ENCODE measurements around the gene CTSC. TPM values are rescaled to one million over a fixed set of nuclear protein-coding genes. Genes with fewer than 3 reads are reported as not detected.

CTSC gene
- 63.6 TPM for polyA plus RNA-seq (2013, experiment 1 of 2)
- polyA plus RNA-seq (2013, experiment 2 of 2), result 61.4 TPM

DNA sequence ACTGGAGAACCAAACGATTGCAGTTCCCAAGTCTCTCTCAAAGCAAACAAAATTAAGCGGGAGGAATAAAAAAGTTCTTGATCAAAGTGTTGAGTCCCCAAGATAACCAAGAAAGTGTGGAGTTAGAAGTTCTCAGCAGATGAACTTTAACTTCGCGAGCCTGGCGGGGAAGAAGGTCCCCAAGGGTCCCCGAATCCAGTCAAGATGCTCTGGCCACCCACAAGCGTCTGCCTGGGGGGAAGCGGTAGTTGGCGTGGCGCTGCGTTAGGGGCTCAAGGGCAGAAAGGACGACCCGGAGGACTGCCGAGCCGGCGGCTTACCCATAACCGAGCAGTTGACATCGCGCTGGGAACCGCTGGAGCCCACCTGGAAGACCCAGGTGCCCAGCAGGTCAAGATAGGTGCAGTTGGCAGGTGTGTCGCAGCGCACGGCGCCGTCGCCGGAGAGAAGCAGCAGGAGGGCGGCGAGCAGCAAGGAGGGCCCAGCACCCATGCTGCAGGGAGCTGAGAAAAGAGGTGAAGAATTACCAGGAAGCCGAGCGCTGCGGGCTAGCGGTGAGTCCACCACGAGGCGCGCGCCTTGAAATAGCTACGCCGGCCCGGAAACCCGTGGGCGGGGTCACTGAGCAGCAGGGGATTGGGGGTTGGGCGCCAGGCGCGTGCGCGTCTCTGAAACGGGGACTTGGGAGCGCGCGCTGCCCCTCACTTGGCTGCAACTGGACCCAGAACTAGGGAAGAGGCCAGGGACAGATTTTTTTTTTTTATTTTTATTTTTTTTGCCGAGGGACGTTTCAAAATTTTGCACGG, at the start of gene CTSC:
Gene CTSC, minus strand, starts transcription at position 556 of the 806 bp plus-strand sequence. Its CDS starts 64 bp downstream, at position 492.
- H3K9ac ChIP-seq (ENCODE audit: low read depth, low read length, poor library complexity), result peak within 1 kb of the TSS; percentile 93
- H3K4ac ChIP-seq (ENCODE audit: low read length), result peak within 1 kb of the TSS; percentile 86
- no peaks in the 10 kb centered on the region for H3K9me3 ChIP-seq (replicated peaks in 1 of 2; ENCODE audit: control insufficient read depth in 2 of 2, insufficient read depth in 1 of 2, low read depth in 1 of 2, low read length in 2 of 2)
- peaks cover 0 to 28% of the 10 kb centered on the region in 2 donors for H3K36me3 ChIP-seq (replicated peaks in 1 of 2; ENCODE audit: control insufficient read depth in 2 of 2, insufficient read depth in 2 of 2, low read length in 2 of 2)
- H4K91ac ChIP-seq (ENCODE audit: low read depth, low read length, poor library complexity), result no peak within 1 kb of the TSS
- peaks cover 2 to 3% of the 10 kb centered on the region in 2 donors for H3K4me1 ChIP-seq (ENCODE audit: control insufficient read depth in 2 of 2, insufficient read depth in 1 of 2, low read depth in 1 of 2, low read length in 2 of 2)
- peak within 1 kb of the TSS; percentile 95 for H2AFZ ChIP-seq (ENCODE audit: low read length)
- peak within 1 kb of the TSS; percentile 92 for H2BK120ac ChIP-seq (ENCODE audit: low read depth, low read length)
- H3K27me3 ChIP-seq (ENCODE audit: control insufficient read depth in 3 of 3, insufficient read depth in 3 of 3, low read depth in 1 of 3, low read length in 3 of 3), result no peaks in the 10 kb centered on the region
- no peak within 1 kb of the TSS for H4K8ac ChIP-seq (ENCODE audit: low read depth, low read length)
- H2BK5ac ChIP-seq (ENCODE audit: low read length), result peak within 1 kb of the TSS; percentile 62
- peak within 1 kb of the TSS; percentile 55 for H3K27ac ChIP-seq (replicated peaks; ENCODE audit: low read length)
- H3K79me1 ChIP-seq (ENCODE audit: low read depth, low read length), result no peaks in the 10 kb centered on the region
- peak within 1 kb of the TSS; percentile 75 for H2BK12ac ChIP-seq (ENCODE audit: low read length)
- H3K23ac ChIP-seq (ENCODE audit: low read depth, low read length, poor library complexity), result peak within 1 kb of the TSS; percentile 97
- peak within 1 kb of the TSS; percentile 96 for H3K14ac ChIP-seq (ENCODE audit: low read length)
- H2BK15ac ChIP-seq (ENCODE audit: low read length), result peak within 1 kb of the TSS; percentile 91
- DNase-seq (ENCODE audit: low spot score), result peak; percentile 78
- peak within 1 kb of the TSS; percentile 62 to 95 for H3K4me3 ChIP-seq (ENCODE audit: low read length in 2 of 2)
- WGBS, 2 donors (ENCODE audit: extremely low coverage in 2 of 2, insufficient read length in 2 of 2, insufficient replicate concordance in 1 of 2), result no CpG with 5 or more reads among the region's 54 CpGs
- peak within 1 kb of the TSS; percentile 97 for H3K18ac ChIP-seq (ENCODE audit: low read length)
- H2AK5ac ChIP-seq (ENCODE audit: low read depth, low read length), result no peak within 1 kb of the TSS
- peak within 1 kb of the TSS; percentile 84 for H3K4me2 ChIP-seq (ENCODE audit: insufficient read depth, low read length, poor library complexity, severe bottlenecking)

DNA sequence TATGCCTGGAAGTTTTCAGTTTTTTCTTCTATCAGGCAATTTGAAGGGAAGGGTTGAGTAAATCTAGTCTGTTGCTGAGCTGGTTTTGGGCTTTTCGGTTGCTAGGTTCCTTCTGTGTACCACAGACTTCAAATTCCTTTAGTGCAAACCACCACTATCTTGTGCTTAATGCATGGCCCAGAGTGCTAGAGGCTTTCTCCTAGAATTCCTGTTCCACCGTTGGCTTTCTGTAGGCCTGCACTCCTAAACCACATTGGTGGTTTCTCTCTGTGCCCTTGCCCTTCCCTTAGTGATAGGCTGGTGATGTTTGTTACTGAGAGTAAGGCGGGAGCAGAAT, 47.1 kb upstream of the CTSC start:
- Histone ChIP-seq H2AFZ (ENCODE audit: low read length) (no peak overlapping the region), H3K4ac (ENCODE audit: low read length) (no peak overlapping the region), H3K23ac (ENCODE audit: low read depth, low read length, poor library complexity) (no peak overlapping the region), H3K4me1 (ENCODE audit: control insufficient read depth in 2 of 2, insufficient read depth in 1 of 2, low read depth in 1 of 2, low read length in 2 of 2) (peaks cover 0 to 3% of the 10 kb centered on the region in 2 donors), H4K8ac (ENCODE audit: low read depth, low read length) (no peak overlapping the region), H3K27me3 (ENCODE audit: control insufficient read depth in 3 of 3, insufficient read depth in 3 of 3, low read depth in 1 of 3, low read length in 3 of 3) (no peaks in the 10 kb centered on the region), H2AK5ac (ENCODE audit: low read depth, low read length) (no peak overlapping the region), H3K36me3 (replicated peaks in 1 of 2; ENCODE audit: control insufficient read depth in 2 of 2, insufficient read depth in 2 of 2, low read length in 2 of 2) (no peaks in the 10 kb centered on the region), H2BK120ac (ENCODE audit: low read depth, low read length) (no peak overlapping the region), H3K14ac (ENCODE audit: low read length) (no peak overlapping the region), H2BK15ac (ENCODE audit: low read length) (no peak overlapping the region), H3K9me3 (replicated peaks in 1 of 2; ENCODE audit: control insufficient read depth in 2 of 2, insufficient read depth in 1 of 2, low read depth in 1 of 2, low read length in 2 of 2) (no peaks in the 10 kb centered on the region), H4K91ac (ENCODE audit: low read depth, low read length, poor library complexity) (no peak overlapping the region), H3K18ac (ENCODE audit: low read length) (no peak overlapping the region), H3K4me2 (ENCODE audit: insufficient read depth, low read length, poor library complexity, severe bottlenecking) (no peak overlapping the region), H3K27ac (replicated peaks; ENCODE audit: low read length) (no peak overlapping the region), H3K79me1 (ENCODE audit: low read depth, low read length) (no peaks in the 10 kb centered on the region), H2BK5ac (ENCODE audit: low read length) (no peak overlapping the region), H2BK12ac (ENCODE audit: low read length) (no peak overlapping the region), H3K9ac (ENCODE audit: low read depth, low read length, poor library complexity) (no peak overlapping the region), H3K4me3 (ENCODE audit: low read length in 2 of 2) (no peak overlapping the region)
- no peak for DNase-seq (ENCODE audit: low spot score)
- no CpG with 5 or more reads among the region's 3 CpGs for WGBS, 2 donors (ENCODE audit: extremely low coverage in 2 of 2, insufficient read length in 2 of 2, insufficient replicate concordance in 1 of 2)

DNA sequence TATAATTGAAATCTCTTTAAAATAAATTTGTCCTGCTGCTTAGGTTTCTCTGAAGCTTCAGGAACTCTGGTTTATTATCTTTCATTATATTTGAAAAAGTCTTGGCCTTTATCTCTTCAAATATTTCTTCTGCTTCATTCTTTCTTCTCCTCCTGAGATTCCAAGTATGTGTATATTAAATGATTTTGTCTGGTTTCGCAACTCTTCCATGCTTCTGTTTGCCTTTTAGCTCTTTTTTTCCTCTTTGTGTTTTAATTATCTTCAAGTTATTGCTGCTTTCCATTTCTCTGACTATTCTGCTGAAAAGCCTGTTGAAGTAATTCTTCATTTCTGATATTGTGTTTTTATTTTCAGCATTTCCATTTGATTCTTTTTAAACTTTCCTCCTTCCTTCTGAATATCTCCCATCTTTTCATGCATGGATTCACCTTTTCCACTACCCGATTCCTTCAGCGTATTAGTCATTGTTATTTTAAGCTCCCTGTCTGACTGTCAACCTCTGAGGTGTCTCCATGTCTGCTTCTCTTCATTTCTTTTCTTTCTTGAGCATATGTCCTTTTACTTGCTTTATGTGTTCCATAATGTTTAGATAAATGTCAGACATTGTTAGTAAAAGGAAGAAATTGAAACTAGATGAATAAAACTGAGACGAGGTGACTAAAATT, 46.6 kb upstream of the CTSC start:
- no peak overlapping the region for H2BK15ac ChIP-seq (ENCODE audit: low read length)
- no peak overlapping the region for H2BK12ac ChIP-seq (ENCODE audit: low read length)
- no peak overlapping the region for H3K4me2 ChIP-seq (ENCODE audit: insufficient read depth, low read length, poor library complexity, severe bottlenecking)
- H3K9me3 ChIP-seq (replicated peaks in 1 of 2; ENCODE audit: control insufficient read depth in 2 of 2, insufficient read depth in 1 of 2, low read depth in 1 of 2, low read length in 2 of 2), result no peaks in the 10 kb centered on the region
- no peak overlapping the region for H3K9ac ChIP-seq (ENCODE audit: low read depth, low read length, poor library complexity)
- H4K8ac ChIP-seq (ENCODE audit: low read depth, low read length), result no peak overlapping the region
- H3K36me3 ChIP-seq (replicated peaks in 1 of 2; ENCODE audit: control insufficient read depth in 2 of 2, insufficient read depth in 2 of 2, low read length in 2 of 2), result no peaks in the 10 kb centered on the region
- H2BK120ac ChIP-seq (ENCODE audit: low read depth, low read length), result no peak overlapping the region
- H3K18ac ChIP-seq (ENCODE audit: low read length), result no peak overlapping the region
- no peak overlapping the region for H3K27ac ChIP-seq (replicated peaks; ENCODE audit: low read length)
- no peak overlapping the region for H3K23ac ChIP-seq (ENCODE audit: low read depth, low read length, poor library complexity)
- H3K4ac ChIP-seq (ENCODE audit: low read length), result no peak overlapping the region
- no peak overlapping the region for H3K4me3 ChIP-seq (ENCODE audit: low read length in 2 of 2)
- H2AK5ac ChIP-seq (ENCODE audit: low read depth, low read length), result no peak overlapping the region
- no peak overlapping the region for H4K91ac ChIP-seq (ENCODE audit: low read depth, low read length, poor library complexity)
- no CpG with 5 or more reads among the region's 4 CpGs for WGBS, 2 donors (ENCODE audit: extremely low coverage in 2 of 2, insufficient read length in 2 of 2, insufficient replicate concordance in 1 of 2)
- no peaks in the 10 kb centered on the region for H3K79me1 ChIP-seq (ENCODE audit: low read depth, low read length)
- H3K27me3 ChIP-seq (ENCODE audit: control insufficient read depth in 3 of 3, insufficient read depth in 3 of 3, low read depth in 1 of 3, low read length in 3 of 3), result no peaks in the 10 kb centered on the region
- H3K14ac ChIP-seq (ENCODE audit: low read length), result no peak overlapping the region
- no peak overlapping the region for H2AFZ ChIP-seq (ENCODE audit: low read length)
- no peak for DNase-seq (ENCODE audit: low spot score)
- peaks cover 0 to 3% of the 10 kb centered on the region in 2 donors for H3K4me1 ChIP-seq (ENCODE audit: control insufficient read depth in 2 of 2, insufficient read depth in 1 of 2, low read depth in 1 of 2, low read length in 2 of 2)
- no peak overlapping the region for H2BK5ac ChIP-seq (ENCODE audit: low read length)

DNA sequence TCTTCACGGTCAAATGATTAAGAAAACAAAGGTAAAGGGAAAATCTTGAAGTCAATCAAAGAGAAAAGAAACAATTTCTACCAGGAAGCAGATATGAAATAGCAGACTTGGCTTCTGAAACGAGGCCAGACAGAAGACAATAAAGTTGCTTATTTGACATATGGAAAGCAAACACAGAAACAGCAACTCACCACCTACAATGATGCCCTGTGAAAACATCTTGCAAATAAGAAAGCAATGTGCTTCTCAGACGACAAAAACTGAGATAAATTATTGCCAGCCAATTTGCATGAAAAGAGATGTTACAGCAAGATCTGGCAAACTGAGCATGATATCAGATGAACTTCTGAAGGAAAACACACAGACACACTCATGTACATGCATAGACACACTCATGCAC, 45.9 kb upstream of the CTSC start:
- H2AFZ ChIP-seq (ENCODE audit: low read length), result no peak overlapping the region
- H2BK5ac ChIP-seq (ENCODE audit: low read length), result no peak overlapping the region
- no peaks in the 10 kb centered on the region for H3K79me1 ChIP-seq (ENCODE audit: low read depth, low read length)
- H4K8ac ChIP-seq (ENCODE audit: low read depth, low read length), result no peak overlapping the region
- no peak overlapping the region for H3K9ac ChIP-seq (ENCODE audit: low read depth, low read length, poor library complexity)
- no peaks in the 10 kb centered on the region for H3K27me3 ChIP-seq (ENCODE audit: control insufficient read depth in 3 of 3, insufficient read depth in 3 of 3, low read depth in 1 of 3, low read length in 3 of 3)
- H3K27ac ChIP-seq (replicated peaks; ENCODE audit: low read length), result no peak overlapping the region
- no peak overlapping the region for H3K4me2 ChIP-seq (ENCODE audit: insufficient read depth, low read length, poor library complexity, severe bottlenecking)
- H3K9me3 ChIP-seq (replicated peaks in 1 of 2; ENCODE audit: control insufficient read depth in 2 of 2, insufficient read depth in 1 of 2, low read depth in 1 of 2, low read length in 2 of 2), result no peaks in the 10 kb centered on the region
- no peaks in the 10 kb centered on the region for H3K36me3 ChIP-seq (replicated peaks in 1 of 2; ENCODE audit: control insufficient read depth in 2 of 2, insufficient read depth in 2 of 2, low read length in 2 of 2)
- H3K4me3 ChIP-seq (ENCODE audit: low read length in 2 of 2), result no peak overlapping the region
- H3K14ac ChIP-seq (ENCODE audit: low read length), result no peak overlapping the region
- H2BK12ac ChIP-seq (ENCODE audit: low read length), result no peak overlapping the region
- H4K91ac ChIP-seq (ENCODE audit: low read depth, low read length, poor library complexity), result no peak overlapping the region
- H3K23ac ChIP-seq (ENCODE audit: low read depth, low read length, poor library complexity), result no peak overlapping the region
- H2BK15ac ChIP-seq (ENCODE audit: low read length), result no peak overlapping the region
- H3K18ac ChIP-seq (ENCODE audit: low read length), result no peak overlapping the region
- no peak overlapping the region for H2BK120ac ChIP-seq (ENCODE audit: low read depth, low read length)
- no CpG with 5 or more reads among the region's 3 CpGs for WGBS, 2 donors (ENCODE audit: extremely low coverage in 2 of 2, insufficient read length in 2 of 2, insufficient replicate concordance in 1 of 2)
- H2AK5ac ChIP-seq (ENCODE audit: low read depth, low read length), result no peak overlapping the region
- H3K4ac ChIP-seq (ENCODE audit: low read length), result no peak overlapping the region
- DNase-seq (ENCODE audit: low spot score), result no peak
- H3K4me1 ChIP-seq (ENCODE audit: control insufficient read depth in 2 of 2, insufficient read depth in 1 of 2, low read depth in 1 of 2, low read length in 2 of 2), result peaks cover 0 to 3% of the 10 kb centered on the region in 2 donors

All from neuronal stem cell (in vitro differentiated cells).